ENCODE data around the gene CCNF.
"Not testable (repeated sequence)": the region's sequence is repeated elsewhere in the genome, so short reads cannot be mapped to it uniquely, and the experiment has no call there.

Gene CCNF, protein sequence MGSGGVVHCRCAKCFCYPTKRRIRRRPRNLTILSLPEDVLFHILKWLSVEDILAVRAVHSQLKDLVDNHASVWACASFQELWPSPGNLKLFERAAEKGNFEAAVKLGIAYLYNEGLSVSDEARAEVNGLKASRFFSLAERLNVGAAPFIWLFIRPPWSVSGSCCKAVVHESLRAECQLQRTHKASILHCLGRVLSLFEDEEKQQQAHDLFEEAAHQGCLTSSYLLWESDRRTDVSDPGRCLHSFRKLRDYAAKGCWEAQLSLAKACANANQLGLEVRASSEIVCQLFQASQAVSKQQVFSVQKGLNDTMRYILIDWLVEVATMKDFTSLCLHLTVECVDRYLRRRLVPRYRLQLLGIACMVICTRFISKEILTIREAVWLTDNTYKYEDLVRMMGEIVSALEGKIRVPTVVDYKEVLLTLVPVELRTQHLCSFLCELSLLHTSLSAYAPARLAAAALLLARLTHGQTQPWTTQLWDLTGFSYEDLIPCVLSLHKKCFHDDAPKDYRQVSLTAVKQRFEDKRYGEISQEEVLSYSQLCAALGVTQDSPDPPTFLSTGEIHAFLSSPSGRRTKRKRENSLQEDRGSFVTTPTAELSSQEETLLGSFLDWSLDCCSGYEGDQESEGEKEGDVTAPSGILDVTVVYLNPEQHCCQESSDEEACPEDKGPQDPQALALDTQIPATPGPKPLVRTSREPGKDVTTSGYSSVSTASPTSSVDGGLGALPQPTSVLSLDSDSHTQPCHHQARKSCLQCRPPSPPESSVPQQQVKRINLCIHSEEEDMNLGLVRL

DNA sequence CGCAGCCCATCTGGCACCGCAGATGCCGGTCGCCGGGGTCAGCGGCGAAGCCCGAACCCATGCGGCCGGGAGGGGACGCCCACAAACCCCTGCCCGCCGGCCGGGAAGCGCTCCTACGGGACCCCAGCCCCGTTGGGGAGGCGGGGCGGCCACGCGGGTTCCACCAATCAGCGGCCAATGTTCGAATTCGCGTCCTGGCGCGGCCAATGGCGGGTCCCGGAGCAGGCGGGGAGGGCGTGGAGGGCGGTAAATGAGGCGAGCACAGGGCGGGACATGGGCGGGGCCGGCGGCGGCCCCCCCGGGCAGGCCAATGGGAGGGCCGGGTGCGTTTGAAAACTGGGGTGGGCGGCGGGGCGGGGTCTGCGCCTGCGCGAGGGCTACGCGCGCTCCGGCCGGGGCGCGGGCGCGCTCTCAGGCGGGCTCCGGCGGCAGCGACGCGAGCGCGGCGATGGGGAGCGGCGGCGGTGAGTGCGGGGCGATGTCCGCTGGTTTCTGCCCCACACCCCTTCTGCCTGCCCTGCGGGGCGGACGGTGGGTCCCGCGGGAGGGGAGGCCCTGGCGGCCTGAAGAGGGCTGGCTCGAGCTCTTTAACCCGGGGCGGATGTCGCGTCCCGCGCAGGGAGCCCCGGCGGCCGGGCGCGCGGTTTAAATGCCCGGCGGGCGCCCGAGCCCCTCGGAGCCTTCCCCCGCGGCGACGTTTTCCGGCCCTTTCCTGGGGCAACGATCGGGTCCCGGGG, at the start of gene CCNF:
TSS of gene CCNF (plus strand) at position 414 of the 737 bp plus-strand sequence. CDS start at position 449, 35 bp downstream.
- peak; percentile 77 to 88 for DNase-seq

DNA sequence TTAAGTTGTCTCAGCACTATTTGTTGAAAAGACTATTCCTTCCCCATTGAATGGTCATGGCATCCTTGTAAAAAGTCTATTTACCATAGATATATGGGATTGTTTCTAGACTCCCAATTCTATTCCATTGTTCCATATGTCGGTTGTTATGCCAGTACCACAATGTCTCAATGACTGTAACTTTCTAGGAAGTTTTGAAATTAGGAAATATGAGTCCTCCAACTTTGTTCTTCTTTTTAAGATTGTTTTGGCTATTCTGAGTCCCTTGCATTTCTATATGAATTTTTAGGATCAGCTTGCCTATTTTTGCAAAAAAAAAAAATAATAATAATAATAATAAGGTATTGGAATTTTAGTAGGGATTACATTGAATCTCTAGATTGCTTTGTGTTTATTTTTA, 45.7 kb upstream of the CCNF start:
- DNase-seq = no peak

DNA sequence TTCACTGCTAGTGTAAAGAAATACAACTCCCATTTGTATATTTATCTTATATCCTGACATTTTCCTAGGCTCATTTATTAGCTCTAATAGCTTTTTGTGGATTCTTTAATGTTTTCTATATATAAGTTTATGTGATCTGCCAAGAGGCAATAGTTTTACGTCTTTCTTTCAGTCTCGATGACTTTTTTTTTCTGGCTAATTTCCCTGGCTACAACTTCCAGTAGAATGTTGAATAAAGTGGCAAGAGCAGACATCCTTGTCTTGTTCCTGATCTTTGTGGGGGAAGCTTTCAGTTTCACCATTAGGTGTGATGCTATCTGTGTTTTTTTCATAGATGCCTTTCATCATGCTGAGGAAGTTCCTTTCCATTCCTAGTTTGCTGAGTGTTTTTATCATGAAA, 44.8 kb upstream of the CCNF start:
- no peak for DNase-seq

DNA sequence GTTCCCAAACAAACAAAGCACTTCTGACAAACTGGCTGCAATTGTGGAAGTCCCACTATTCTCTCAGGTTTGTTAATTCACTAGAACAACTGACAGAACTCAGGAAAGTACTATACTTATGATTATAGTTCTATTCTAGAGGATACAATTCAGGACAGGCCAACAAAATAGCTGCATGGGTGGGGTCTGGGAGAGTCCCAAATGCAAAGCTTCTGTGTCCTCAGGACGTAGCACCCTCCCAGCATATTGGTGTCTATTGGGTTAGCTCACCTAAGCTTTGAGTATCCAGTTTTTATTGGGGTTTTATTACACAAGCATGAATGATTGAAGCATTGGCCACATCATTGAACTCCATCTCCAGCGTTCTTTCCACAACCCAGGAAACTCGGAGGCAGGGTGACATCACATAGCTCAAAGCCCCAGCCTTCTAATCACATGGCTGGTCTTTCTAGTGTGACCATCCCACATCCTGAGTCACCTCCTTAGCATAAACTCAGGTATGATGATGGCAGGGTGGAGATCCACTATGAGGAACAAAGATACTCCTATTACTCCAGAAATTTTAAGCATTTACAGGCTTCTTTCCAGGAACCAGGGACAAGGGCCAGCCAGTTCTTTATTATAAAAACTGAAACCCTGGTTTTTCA, 43.9 kb upstream of the CCNF start:
- DNase-seq = no peak

DNA sequence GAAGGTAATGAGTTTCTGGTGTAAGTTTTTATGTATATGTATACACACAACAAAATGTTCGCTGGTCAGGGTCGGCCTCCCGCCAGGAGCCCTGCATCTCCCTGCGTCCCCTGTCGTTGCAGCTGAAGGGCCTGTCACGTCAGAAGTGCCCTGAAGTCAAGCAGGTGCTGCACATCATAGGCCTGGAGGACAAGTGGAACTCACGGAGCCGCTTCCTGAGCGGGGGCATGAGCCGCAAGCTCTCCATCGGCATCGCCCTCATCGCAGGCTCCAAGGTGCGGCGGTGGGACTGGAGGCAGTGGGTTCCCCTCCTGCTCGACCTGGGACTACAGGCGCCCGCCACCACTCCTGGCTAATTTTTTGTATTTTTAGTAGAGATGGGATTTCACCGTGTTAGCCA, 43.3 kb upstream of the CCNF start:
- not testable (repeated sequence) for DNase-seq

DNA sequence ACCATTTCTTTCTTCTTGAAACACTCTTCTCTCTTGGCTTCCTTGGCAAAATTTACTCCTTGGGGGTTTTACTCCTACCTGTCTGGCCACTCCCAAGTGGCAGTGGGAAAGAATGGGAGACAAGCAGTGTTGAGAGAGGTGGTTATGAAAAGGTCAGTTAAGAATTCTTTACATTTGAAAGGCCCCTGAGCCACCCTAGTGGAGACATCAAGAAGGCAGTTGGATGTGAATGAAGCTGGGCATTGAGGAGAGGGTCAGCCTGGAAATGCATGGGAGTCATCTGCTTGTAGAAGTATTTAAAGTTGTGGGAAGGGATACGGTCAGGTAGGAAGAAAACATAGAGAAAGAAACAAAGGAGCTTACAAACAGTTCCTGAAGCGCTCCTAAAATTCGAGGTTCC, 42.3 kb upstream of the CCNF start:
- DNase-seq = no peak

DNA sequence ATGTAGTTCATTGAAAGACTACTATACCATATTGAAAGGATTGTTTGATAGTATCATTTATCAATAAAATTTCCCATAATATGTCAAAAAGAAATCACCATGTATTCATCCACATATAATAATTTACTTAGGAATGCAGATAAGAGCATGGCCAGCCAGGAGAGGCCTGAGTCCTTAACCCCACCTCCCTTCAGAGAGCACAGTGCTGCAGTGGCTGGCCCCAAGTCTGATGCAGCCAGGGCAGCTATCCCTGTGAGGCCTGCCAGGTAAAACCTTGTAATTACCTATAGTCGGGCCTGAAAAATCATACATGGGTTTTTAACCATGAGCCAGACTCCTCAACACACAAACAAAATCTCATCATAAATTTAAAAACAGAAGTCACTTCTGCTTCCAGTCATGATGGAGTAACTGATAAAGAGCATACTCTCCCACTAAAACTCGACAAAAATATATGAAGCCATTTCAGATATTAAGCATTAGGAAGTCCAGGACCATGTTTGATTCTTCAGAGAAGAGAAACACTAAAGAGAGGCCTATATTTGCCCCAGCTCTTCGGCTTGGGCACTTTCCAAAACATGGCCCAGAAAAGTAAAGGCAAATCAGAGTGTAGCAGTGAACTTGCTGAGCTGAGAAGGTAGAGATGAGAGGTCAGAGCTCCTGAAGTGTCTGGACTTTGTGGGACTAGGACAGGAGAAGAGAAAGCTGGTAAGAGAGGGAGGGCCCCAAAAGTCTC, 40.9 kb upstream of the CCNF start:
- no peak for DNase-seq

DNA sequence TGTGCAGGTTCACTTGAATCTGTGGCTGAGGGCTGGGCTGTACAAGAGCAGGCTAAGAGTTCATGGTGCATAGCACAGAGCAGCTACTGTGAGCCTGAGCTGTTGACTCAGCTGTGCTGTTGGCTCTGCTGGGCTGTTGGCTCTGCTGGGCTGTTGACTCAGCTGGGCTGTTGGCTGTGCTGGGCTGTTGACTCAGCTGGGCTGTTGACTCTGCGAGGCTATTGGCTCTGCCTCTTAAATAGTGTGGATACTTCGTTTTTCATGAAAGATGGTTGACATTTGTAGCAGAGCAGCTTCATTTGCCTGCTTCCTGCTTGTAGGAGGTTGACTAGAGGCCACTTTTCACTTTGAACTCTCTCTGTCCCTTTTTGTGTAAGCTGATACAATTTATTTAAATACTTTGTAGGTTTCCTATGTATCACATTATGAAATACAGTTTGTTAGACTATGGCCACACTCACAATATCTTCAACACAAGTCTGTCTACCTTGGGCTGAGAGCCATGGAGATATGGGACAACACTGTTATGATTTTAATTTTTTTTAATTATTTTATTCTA, 40.3 kb upstream of the CCNF start:
- no peak for DNase-seq

DNA sequence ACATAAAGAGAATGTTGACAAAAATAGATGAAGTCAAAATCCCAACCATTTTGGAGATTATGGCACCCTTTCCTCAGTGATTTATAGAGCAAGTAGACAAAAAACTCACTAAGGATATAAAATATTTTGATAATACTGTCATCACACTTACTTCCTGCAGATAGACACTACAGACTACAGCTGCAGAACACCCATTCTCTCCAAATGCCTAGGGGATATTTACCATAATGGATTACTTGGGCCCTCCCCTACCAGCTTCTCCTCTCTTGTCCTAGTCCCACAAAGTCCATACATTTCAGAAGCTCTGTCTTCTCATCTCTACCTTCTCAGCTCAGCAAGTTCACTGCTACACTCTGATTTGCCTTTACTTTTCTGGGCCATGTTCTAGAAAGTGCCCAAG, 37.2 kb upstream of the CCNF start:
- no peak for DNase-seq

DNA sequence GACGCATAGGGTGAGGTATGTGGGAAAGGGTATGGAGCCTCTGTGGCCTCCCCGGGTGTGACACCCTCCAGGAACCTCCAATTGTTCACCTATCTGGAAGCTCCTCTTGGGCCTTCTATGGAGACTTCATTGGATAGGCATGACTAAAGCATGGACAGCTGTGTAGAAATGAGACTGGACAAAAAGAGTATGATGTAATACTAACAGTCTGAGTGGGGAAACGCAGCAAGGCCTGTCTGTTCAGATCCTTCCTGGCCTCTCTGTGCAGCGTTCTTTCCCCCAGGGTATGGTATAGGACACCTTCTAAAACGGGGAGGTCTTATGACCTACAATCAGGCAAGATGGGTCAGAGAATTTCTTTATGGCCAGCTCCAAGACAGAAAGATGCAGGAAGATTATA, 30.7 kb upstream of the CCNF start:
- DNase-seq = no peak

DNA sequence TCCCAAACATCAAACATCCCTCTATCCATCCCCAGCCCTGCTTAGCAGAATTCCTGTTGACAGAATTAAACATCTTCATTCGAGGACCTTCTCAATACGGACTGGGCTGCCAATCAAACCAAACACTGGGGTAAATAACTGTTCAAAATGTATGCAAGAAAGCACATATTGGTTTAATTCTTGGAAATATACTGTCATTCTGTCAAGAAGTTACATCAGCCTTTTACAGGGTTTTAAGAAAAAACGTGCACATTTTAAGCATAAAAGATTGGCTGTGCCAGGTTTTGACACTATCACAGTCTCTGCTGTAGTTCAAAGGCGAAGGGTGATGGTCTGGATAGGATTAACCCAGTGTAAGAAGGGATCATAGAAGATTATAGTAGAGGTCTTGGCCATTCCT, 25.1 kb upstream of the CCNF start:
- no peak for DNase-seq

DNA sequence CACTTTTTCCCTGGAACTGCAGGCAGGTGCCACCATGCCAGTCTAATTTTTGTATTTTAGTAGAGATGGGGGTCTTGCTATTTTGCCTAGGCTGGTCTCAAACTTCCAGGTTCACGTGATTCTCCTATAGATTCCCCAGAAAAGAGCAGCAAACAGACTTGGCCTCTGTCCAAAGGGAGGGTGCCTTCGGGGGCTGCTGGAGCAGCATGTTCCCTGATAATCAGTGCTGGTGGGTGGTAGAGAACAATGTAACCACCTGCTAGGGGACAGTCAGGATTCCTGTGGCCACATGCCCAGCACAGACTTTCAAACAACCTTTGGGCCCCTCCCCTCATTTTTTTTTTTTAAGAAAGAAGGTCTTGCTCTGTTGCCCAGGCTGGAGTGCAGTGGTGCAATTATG, 14.2 kb upstream of the CCNF start:
- no peak for DNase-seq

DNA sequence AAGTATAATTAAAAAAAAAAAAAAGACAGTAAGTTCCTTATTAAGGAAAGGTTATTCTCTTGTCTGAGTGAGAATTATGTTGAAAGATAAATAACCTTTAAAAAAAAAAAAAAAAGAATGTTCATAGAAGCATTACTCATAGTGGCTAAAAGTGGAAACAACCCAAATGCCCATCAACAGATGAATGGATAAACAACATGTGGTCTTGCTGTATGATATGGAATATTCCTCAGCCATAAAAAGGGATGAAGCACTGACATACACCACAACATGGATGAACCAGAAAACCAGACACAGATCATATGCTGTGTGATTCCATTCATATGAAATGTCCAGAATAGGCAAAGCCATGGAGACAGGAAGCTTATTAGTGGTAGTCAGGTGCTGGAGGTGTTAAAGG, 9.2 kb upstream of the CCNF start:
- no peak for DNase-seq

DNA sequence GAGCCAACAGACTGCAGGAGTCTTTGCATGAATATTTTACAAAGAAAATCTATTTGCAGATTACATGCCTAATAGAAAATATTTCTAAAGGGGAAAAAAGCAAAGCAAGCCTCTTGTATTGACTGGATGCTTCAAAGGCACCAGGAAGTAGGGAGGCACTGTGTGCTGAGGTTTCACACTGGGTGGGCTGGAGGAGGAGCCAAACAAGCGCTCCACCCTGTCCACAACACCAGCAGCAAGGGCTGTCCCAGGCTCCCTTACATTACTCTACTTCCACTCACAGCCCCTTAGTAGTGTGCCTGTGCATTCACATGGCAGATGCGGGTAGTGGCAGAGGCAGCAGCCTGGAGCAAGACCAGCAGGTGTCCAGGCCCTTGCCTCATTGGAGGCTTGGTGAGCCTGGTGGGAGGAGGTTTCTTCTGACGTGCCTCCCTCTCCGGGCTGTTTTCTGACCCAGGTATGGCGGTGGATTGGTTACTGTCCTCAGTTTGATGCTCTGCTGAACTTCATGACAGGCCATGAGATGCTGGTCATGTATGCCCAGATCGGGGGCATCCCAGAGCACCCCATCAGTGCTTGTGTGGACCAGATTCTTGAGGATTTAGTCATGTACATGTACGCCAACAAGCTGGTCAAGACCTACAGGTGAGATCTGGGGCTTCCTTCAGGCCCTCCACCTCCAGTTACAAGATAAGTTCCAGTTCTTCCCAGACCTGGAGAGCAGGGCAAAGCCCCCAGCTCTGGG, 7.0 kb upstream of the CCNF start:
- DNase-seq = no peak

DNA sequence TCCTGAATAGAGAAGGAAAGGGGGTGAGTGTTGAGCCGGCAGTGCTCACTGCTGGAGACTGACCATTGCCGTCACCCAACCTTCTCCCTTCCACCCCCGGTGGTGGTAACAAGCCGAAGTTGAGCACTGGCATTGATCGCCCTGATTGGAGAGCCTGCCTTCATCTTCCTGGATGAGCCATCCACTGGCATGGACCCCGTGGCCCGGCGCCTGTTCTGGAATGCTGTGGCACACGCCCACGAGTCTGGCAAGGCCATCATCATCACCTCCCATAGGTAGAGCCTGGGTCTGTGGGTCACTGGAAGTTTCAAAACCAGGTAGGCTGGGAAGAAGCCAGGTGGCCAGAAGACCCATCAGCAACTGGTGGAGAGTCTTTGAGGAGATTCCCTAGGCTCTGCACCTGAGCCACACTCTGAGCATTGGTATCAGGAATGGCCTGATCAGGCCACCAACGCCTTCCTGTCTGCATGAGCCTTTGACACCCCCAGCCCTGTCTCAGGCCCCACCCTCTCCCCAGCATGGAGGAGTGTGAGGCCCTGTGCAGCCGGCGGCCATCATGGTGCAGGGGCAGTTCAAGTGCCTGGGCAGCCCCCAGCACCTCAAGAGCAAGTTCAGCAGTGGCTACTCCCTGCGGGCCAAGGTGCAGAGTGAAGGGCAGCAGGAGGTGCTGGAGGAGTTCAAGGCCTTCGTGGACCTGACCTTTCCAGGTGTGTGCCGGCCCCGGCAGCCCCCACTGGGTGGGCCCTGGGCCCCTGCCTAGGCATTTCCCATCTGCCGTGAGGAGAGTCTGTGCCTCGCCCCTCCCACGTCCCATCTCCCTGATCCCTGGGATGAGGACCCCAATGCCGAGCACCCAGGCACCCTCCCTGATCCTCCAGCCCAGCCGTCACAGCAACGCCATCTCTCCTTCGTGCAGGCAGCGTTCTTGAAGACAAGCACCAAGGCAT, 4.9 kb upstream of the CCNF start:
- DNase-seq = no peak

DNA sequence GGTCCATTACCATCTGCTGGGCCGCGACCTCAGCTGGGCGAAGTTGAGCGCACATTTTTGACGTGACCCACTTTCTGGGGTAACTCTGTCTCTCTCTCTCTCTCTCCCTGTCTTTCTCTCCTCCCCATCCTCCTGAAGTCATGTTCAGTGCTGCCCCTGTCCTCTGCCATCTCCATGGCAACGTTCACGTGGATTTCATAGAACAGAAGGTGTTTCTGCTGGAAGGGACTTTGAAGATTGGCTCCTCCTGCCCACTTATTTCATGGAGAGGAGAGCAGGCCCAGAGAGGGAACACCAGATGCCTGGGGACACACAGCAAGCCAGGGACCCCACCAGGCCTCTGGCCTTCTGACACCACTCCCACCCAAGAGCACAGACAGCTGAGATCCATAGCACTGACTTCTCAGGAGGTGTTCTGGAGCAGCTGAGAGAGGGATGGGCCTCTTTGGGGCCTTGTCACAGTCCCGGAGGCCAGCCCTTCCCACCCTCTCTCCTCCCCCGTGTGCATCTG, 4.2 kb upstream of the CCNF start:
- DNase-seq = no peak

DNA sequence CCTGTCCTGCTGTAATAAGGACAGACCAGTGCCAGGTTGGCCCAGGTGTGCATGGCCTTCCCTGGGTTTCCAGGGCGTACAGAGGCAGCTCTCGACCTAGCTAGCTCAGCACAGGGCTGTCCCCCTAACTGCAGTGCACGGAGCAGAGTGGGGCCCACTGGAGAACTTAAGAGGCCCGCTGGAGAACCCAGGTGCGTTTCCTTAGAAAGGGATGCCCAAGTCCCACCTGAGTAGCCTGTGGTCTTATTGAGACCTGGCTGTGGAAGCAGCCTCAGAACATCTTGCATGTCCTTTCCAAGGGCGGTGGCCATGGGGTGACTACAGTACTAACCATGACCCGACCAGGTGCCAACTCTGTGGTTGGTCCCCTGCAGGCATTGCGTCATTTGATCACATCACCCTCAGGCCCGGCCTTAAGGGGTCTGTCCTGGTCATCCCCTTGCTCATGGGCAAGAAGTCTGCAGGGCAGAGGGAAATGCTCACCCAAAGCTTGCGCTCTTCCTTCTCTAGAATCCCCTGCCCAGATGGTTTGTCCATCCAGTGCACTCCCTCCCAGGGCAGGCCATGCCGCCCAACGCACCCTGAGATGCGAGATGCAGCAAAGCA, 3.3 kb upstream of the CCNF start:
- DNase-seq = no peak

DNA sequence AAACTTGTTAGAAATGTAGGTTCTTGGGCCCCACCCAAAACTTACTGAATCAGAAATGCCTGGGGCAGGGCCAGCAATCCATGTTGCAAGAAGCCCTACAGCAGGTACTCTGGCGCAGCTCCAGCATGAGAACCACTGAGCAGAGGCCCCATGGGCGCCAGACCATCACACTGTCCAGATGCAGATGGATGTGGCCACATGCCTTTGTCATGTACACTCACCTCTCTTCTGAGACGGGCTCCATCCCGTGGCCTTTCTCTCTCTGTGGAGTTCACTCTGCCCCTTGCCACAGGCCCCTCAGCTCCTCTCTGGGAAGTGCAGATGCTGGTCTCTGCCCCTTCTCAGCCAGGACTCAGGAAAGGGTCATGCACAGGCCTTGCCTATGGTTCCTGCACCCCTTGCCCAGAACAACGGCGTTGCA, 2.3 kb upstream of the CCNF start:
- DNase-seq = no peak

DNA sequence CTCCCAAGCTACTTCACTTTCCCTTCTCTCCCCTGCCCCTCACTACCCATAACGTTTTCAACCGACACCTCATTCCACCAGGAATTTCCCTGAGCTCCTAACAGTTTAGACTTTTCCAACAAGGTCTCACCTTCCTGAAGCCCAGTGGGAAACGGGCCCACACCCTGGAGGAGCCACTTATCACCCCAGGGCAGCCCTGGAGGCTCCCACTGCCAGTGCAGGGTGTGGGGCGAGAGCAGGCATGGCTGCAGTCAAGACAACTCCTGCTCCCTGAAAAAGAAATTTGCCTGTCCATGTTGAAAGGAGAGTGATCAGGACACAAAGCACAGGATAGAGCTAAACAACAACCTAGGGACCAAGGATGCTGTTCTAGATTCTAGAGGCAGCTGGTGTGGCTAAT, 1.7 kb upstream of the CCNF start:
- no peak for DNase-seq
